ENCODE data around the gene APC2. TPM values are rescaled to one million over a fixed set of nuclear protein-coding genes. Genes with fewer than 3 reads are reported as not detected.

APC2 gene
- total and polyA plus RNA-seq, 8 donors = 0.10 to 3.5 (median 0.58) TPM; not detected in 1

DNA sequence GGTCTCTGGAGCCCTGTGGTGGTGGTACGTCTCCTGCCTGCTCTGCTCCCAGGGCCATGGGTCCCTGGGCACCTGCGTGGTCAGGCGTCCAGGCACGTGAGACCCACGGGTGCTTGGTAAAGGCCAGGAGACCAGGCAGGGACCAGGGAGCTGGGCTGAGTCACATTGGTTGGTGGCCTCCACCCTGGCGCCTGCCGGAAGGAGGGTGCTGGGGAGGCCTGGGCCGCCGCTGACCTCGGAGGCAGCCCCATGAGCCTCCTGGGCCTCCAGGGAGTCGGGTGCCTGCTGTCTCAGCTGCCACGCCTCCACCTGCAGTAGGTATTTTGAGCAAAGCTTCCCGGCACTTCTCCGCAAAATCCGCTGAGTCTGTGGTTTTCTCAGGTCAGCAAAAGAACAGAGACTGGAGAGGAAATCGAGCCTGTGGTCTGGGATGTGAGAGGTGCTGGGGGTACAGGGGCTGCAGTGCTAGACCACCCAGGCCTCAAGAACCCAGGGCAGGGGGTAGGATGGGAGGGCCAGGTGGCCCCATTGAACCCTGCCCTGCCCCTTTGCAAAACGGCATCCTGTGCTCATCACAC, 70.4 kb downstream of the APC2 start:
- TF ChIP-seq POLR2AphosphoS5 (IDR thresholded peaks at IDR 0.05) (no peak), EP300 (IDR thresholded peaks at IDR 0.05) (no peak), CTCF (IDR thresholded peaks at IDR 0.05) (no peak), POLR2A (IDR thresholded peaks at IDR 0.05) (no peak)
- WGBS, 5 donors = 70 to 77% (median 73%) methylated on average over 12 to 17 of the region's 17 CpGs

DNA sequence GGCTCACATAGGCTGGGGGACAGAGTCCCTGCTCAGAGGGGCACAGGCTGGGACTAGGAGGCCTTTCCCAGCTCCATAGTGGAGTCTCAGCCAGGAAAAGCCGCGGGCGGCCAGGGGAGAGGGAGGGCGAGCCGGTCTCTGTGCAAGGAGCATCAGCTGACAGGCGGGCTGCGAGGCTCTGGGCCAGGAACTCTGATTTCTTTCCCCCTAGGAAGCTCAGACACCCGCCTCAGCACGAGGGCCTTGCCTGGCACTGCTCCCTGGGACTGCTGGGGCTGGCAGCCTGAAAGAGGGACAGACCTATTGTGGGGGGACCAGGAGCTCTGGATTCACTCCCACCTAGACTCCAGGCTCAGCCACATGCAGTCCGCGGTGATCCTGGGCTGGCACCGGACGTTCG, 71.7 kb downstream of the APC2 start:
- Histone ChIP-seq H3K4me1 (peaks cover 0 to 15% (median 10%) of the 10 kb centered on the region in 4 donors), H3K27me3 (peaks cover 7 to 79% (median 41%) of the 10 kb centered on the region in 3 donors), H3K4me3 (no peak overlapping the region), H3K27ac (no peak overlapping the region), H3K36me3 (no peaks in the 10 kb centered on the region), H3K9me3 (no peaks in the 10 kb centered on the region)
- intact Hi-C loops (cut with DNase I; ENCODE audit: low total_unique reads) = no loop called here
- 62 to 75% (median 67%) methylated on average over 13 to 14 of the region's 14 CpGs for WGBS, 5 donors
- no peak for TF ChIP-seq POLR2AphosphoS5 (IDR thresholded peaks at IDR 0.05)
- TF ChIP-seq EP300 (IDR thresholded peaks at IDR 0.05) = no peak
- no peak for TF ChIP-seq CTCF (IDR thresholded peaks at IDR 0.05)
- TF ChIP-seq POLR2A (IDR thresholded peaks at IDR 0.05) = no peak
- DNase-seq = no peak

More for the DNA sequence above, 70.4 kb downstream of the APC2 start:
- no peak overlapping the region for H3K27ac ChIP-seq
- no peaks in the 10 kb centered on the region for H3K36me3 ChIP-seq
- H3K4me1 ChIP-seq = peaks cover 0 to 15% (median 10%) of the 10 kb centered on the region in 4 donors
- H3K27me3 ChIP-seq = peaks cover 7 to 76% (median 27%) of the 10 kb centered on the region in 3 donors
- no peak overlapping the region for H3K4me3 ChIP-seq
- DNase-seq = no peak
- H3K9me3 ChIP-seq = no peaks in the 10 kb centered on the region
- intact Hi-C loops (cut with DNase I; ENCODE audit: low total_unique reads) = no loop called here

DNA sequence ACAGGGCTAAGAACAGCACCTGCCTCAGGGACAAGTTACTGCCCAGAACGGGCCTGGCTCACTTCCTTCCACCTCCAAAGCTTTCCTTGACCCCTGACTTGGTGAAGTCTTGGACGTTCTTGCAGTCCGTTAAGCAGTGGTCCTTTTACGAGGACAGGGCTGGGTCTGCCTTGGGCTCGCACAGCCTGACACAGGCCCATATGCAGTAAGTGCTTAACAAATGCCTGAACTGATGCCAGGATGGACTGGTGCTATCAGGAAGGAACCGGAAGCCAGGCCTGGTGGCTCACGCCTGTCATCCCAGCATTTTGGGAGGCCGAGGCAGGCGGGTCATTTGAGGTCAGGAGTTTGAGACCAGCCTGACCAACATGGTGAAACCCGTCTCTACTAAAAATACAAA, 72.1 kb downstream of the APC2 start:
- H3K4me3 ChIP-seq = no peak overlapping the region
- no peak overlapping the region for H3K27ac ChIP-seq
- no peaks in the 10 kb centered on the region for H3K9me3 ChIP-seq
- intact Hi-C loops (cut with DNase I; ENCODE audit: low total_unique reads) = no loop called here
- H3K4me1 ChIP-seq = peaks cover 0 to 15% (median 10%) of the 10 kb centered on the region in 4 donors
- H3K36me3 ChIP-seq = no peaks in the 10 kb centered on the region
- WGBS, 5 donors = 60 to 71% (median 67%) methylated on average over 10 of the region's 10 CpGs
- H3K27me3 ChIP-seq = peaks cover 7 to 79% (median 43%) of the 10 kb centered on the region in 3 donors
- DNase-seq = no peak
- TF ChIP-seq CTCF (IDR thresholded peaks at IDR 0.05) (no peak), EP300 (IDR thresholded peaks at IDR 0.05) (no peak), POLR2AphosphoS5 (IDR thresholded peaks at IDR 0.05) (no peak), POLR2A (IDR thresholded peaks at IDR 0.05) (no peak)

GRCh38 chr19:1522838-1523237, 72.9 kb downstream of the APC2 start:
- H3K4me1 ChIP-seq = peaks cover 0 to 15% (median 10%) of the 10 kb centered on the region in 4 donors
- no peaks in the 10 kb centered on the region for H3K9me3 ChIP-seq
- H3K27ac ChIP-seq = no peak overlapping the region
- intact Hi-C loops (cut with DNase I; ENCODE audit: low total_unique reads) = no loop called here
- peaks cover 7 to 87% (median 46%) of the 10 kb centered on the region in 3 donors for H3K27me3 ChIP-seq
- 50 to 72% (median 65%) methylated on average over 9 to 18 of the region's 18 CpGs for WGBS, 5 donors
- no peak for DNase-seq
- H3K4me3 ChIP-seq = no peak overlapping the region
- no peaks in the 10 kb centered on the region for H3K36me3 ChIP-seq
- TF ChIP-seq POLR2AphosphoS5 (IDR thresholded peaks at IDR 0.05) = no peak
- no peak for TF ChIP-seq CTCF (IDR thresholded peaks at IDR 0.05)
- TF ChIP-seq POLR2A (IDR thresholded peaks at IDR 0.05) = no peak
- TF ChIP-seq EP300 (IDR thresholded peaks at IDR 0.05) = no peak

Other genes with a start within 250 kb of the APC2 start
- gene STK11, start 244.3 kb upstream of the APC2 start, total RNA-seq = 100 to 1,000 TPM in 1 of 5 donors, 10 to 100 TPM in 4; 55.1 to 368 (median 82.3) TPM
- 10 to 100 TPM; 43.1 to 65.3 (median 48.8) TPM for gene STK11, start 244.3 kb upstream of the APC2 start, polyA plus RNA-seq
- gene CBARP, start 212.1 kb upstream of the APC2 start, total RNA-seq = 1 to 10 TPM in 2 of 5 donors, not detected in 3; 1.3 to 8.9 TPM
- under 1 TPM in 2 of 3 donors, not detected in 1; 0.19 to 0.28 TPM for gene CBARP, start 212.1 kb upstream of the APC2 start, polyA plus RNA-seq
- gene ATP5F1D, start 208.4 kb upstream of the APC2 start, total RNA-seq = 100 to 1,000 TPM in 2 of 5 donors, 10 to 100 TPM in 3; 26.4 to 905 (median 37.9) TPM
- gene ATP5F1D, start 208.4 kb upstream of the APC2 start, polyA plus RNA-seq = 100 to 1,000 TPM; 355 to 508 (median 358) TPM
- 100 to 1,000 TPM in 1 of 5 donors, 10 to 100 TPM in 4; 31.6 to 118 (median 54.6) TPM for gene MIDN, start 201.5 kb upstream of the APC2 start, total RNA-seq
- 10 to 100 TPM; 17.0 to 29.2 (median 21.0) TPM for gene MIDN, start 201.5 kb upstream of the APC2 start, polyA plus RNA-seq
- gene CIRBP, start 180.8 kb upstream of the APC2 start, total RNA-seq = 100 to 1,000 TPM; 250 to 520 (median 327) TPM
- 100 to 1,000 TPM; 307 to 686 (median 385) TPM for gene CIRBP, start 180.8 kb upstream of the APC2 start, polyA plus RNA-seq
- gene FAM174C, start 174.6 kb upstream of the APC2 start, total RNA-seq = 100 to 1,000 TPM in 2 of 5 donors, 10 to 100 TPM in 2, 1 to 10 TPM in 1; 6.2 to 240 (median 23.7) TPM
- gene FAM174C, start 174.6 kb upstream of the APC2 start, polyA plus RNA-seq = 100 to 1,000 TPM in 1 of 3 donors, 10 to 100 TPM in 2; 75.8 to 102 (median 80.3) TPM
- gene EFNA2, start 164.2 kb upstream of the APC2 start, total RNA-seq = 10 to 100 TPM in 1 of 5 donors, under 1 TPM in 1, not detected in 3; 0.55 to 21.1 TPM
- under 1 TPM in 1 of 3 donors, not detected in 2; 0.15 TPM for gene EFNA2, start 164.2 kb upstream of the APC2 start, polyA plus RNA-seq
- 100 to 1,000 TPM in 3 of 5 donors, 10 to 100 TPM in 2; 31.6 to 217 (median 102) TPM for gene NDUFS7, start 66.2 kb upstream of the APC2 start, total RNA-seq
- 100 to 1,000 TPM; 107 to 169 (median 138) TPM for gene NDUFS7, start 66.2 kb upstream of the APC2 start, polyA plus RNA-seq
- 10 to 100 TPM in 1 of 5 donors, 1 to 10 TPM in 2, not detected in 2; 2.6 to 15.6 (median 4.5) TPM for gene GAMT, start 48.6 kb upstream of the APC2 start, total RNA-seq
- 100 to 1,000 TPM in 1 of 3 donors, 10 to 100 TPM in 2; 26.8 to 102 (median 55.3) TPM for gene GAMT, start 48.6 kb upstream of the APC2 start, polyA plus RNA-seq
- gene DAZAP1, start 42.5 kb upstream of the APC2 start, total RNA-seq = 100 to 1,000 TPM in 1 of 5 donors, 10 to 100 TPM in 4; 21.4 to 124 (median 42.5) TPM
- 10 to 100 TPM; 55.9 to 68.1 (median 63.4) TPM for gene DAZAP1, start 42.5 kb upstream of the APC2 start, polyA plus RNA-seq
- gene RPS15, start 11.7 kb upstream of the APC2 start, total RNA-seq = 1,000 to 10,000 TPM in 4 of 5 donors, 100 to 1,000 TPM in 1; 428 to 2,471 (median 1,694) TPM
- gene RPS15, start 11.7 kb upstream of the APC2 start, polyA plus RNA-seq = 1,000 to 10,000 TPM; 2,846 to 4,539 (median 3,866) TPM
- gene C19orf25, start 29.1 kb downstream of the APC2 start, total RNA-seq = 10 to 100 TPM in 4 of 5 donors, 1 to 10 TPM in 1; 5.4 to 84.3 (median 21.3) TPM
- 10 to 100 TPM; 25.4 to 34.9 (median 32.7) TPM for gene C19orf25, start 29.1 kb downstream of the APC2 start, polyA plus RNA-seq
- 10 to 100 TPM in 2 of 5 donors, 1 to 10 TPM in 1, not detected in 2; 1.7 to 26.8 (median 19.7) TPM for gene PCSK4, start 40.2 kb downstream of the APC2 start, total RNA-seq
- 1 to 10 TPM; 2.7 to 5.0 (median 3.2) TPM for gene PCSK4, start 40.2 kb downstream of the APC2 start, polyA plus RNA-seq
- gene REEP6, start 41.1 kb downstream of the APC2 start, total RNA-seq = 10 to 100 TPM in 1 of 5 donors, 1 to 10 TPM in 1, not detected in 3; 3.7 to 24.3 TPM
- gene REEP6, start 41.1 kb downstream of the APC2 start, polyA plus RNA-seq = 10 to 100 TPM in 1 of 3 donors, 1 to 10 TPM in 2; 3.5 to 10.1 (median 6.1) TPM
- 10 to 100 TPM in 1 of 5 donors, 1 to 10 TPM in 2, not detected in 2; 1.7 to 29.5 (median 1.8) TPM for gene ADAMTSL5, start 62.9 kb downstream of the APC2 start, total RNA-seq
- gene ADAMTSL5, start 62.9 kb downstream of the APC2 start, polyA plus RNA-seq = 1 to 10 TPM; 1.1 to 5.6 (median 1.4) TPM
- gene PLK5, start 74.0 kb downstream of the APC2 start, total RNA-seq = not detected
- under 1 TPM in 2 of 3 donors, not detected in 1; 0.12 to 0.80 TPM for gene PLK5, start 74.0 kb downstream of the APC2 start, polyA plus RNA-seq
- 10 to 100 TPM in 3 of 5 donors, 1 to 10 TPM in 2; 9.4 to 90.4 (median 20.1) TPM for gene MEX3D, start 118.2 kb downstream of the APC2 start, total RNA-seq
- gene MEX3D, start 118.2 kb downstream of the APC2 start, polyA plus RNA-seq = 10 to 100 TPM in 1 of 3 donors, 1 to 10 TPM in 2; 4.9 to 11.8 (median 7.8) TPM
- 100 to 1,000 TPM in 1 of 5 donors, 10 to 100 TPM in 4; 39.8 to 154 (median 46.2) TPM for gene MBD3, start 142.7 kb downstream of the APC2 start, total RNA-seq
- 100 to 1,000 TPM in 1 of 3 donors, 10 to 100 TPM in 2; 53.2 to 107 (median 61.6) TPM for gene MBD3, start 142.7 kb downstream of the APC2 start, polyA plus RNA-seq
- 100 to 1,000 TPM in 3 of 5 donors, 10 to 100 TPM in 2; 32.2 to 659 (median 151) TPM for gene UQCR11, start 155.3 kb downstream of the APC2 start, total RNA-seq
- gene UQCR11, start 155.3 kb downstream of the APC2 start, polyA plus RNA-seq = 100 to 1,000 TPM; 140 to 217 (median 191) TPM
- 10 to 100 TPM; 12.8 to 90.2 (median 34.8) TPM for gene TCF3, start 202.5 kb downstream of the APC2 start, total RNA-seq
- gene TCF3, start 202.5 kb downstream of the APC2 start, polyA plus RNA-seq = 10 to 100 TPM; 30.2 to 34.6 (median 33.7) TPM